Hematopoietic multipotent progenitor cell treated with erythropoietin and hydrocortisone succinate and interleukin-3 and kit ligand, for 6 days (in vitro differentiated cells): ENCODE measurements around the gene CD99.
A peak's percentile ranks its signal among the peaks of the same experiment; 100 is the strongest.
"Not testable (repeated sequence)": the region's sequence is repeated elsewhere in the genome, so short reads cannot be mapped to it uniquely, and the experiment has no call there.

ENCODE experiments used
- DNase-seq: peaks from one replicate; pipeline ENCODE4 v3.0.0-alpha.2; 2015

CD99 gene

GRCh38 chrX:2690856-2691542 lies at the start of gene CD99:
Gene CD99, plus strand, starts transcription at chrX:2691295. Its CDS starts 66 bp downstream, at chrX:2691361.
- peak; percentile 94 for DNase-seq

GRCh38 chrX:2642146-2642545 lies 48.9 kb upstream of the CD99 start:
- no peak for DNase-seq

- no peak for DNase-seq
These were observed 48.3 kb upstream of the CD99 start for GRCh38 chrX:2642791-2643190.

- no peak for DNase-seq
These were observed 47.2 kb upstream of the CD99 start for GRCh38 chrX:2643880-2644279.

GRCh38 chrX:2645563-2645962 lies 45.5 kb upstream of the CD99 start:
- no peak for DNase-seq

- DNase-seq: no peak
These were observed 43.5 kb upstream of the CD99 start for GRCh38 chrX:2647627-2648026.

GRCh38 chrX:2650037-2650436 lies 41.1 kb upstream of the CD99 start:
- DNase-seq: no peak

GRCh38 chrX:2650865-2651264 lies 40.2 kb upstream of the CD99 start:
- DNase-seq: no peak

- no peak for DNase-seq
These were observed 39.0 kb upstream of the CD99 start for GRCh38 chrX:2652106-2652505.

- DNase-seq: no peak
These were observed 36.4 kb upstream of the CD99 start for GRCh38 chrX:2654436-2655340.

- DNase-seq: no peak
These were observed 34.7 kb upstream of the CD99 start for GRCh38 chrX:2656257-2656836.

- no peak for DNase-seq
These were observed 33.5 kb upstream of the CD99 start for GRCh38 chrX:2657532-2658113.

GRCh38 chrX:2658585-2659292 lies 32.4 kb upstream of the CD99 start:
- DNase-seq: peak; percentile 34

GRCh38 chrX:2662586-2662985 lies 28.5 kb upstream of the CD99 start:
- DNase-seq: no peak

GRCh38 chrX:2664502-2664901 lies 26.6 kb upstream of the CD99 start:
- no peak for DNase-seq

- peak; percentile 23 for DNase-seq
These were observed 25.4 kb upstream of the CD99 start for GRCh38 chrX:2665387-2666304.

- no peak for DNase-seq
These were observed 24.6 kb upstream of the CD99 start for GRCh38 chrX:2666491-2666890.

- DNase-seq: no peak
These were observed 20.1 kb upstream of the CD99 start for GRCh38 chrX:2670978-2671377.

- DNase-seq: no peak
These were observed 19.0 kb upstream of the CD99 start for GRCh38 chrX:2672084-2672483.

GRCh38 chrX:2673611-2674010 lies 17.5 kb upstream of the CD99 start:
- no peak for DNase-seq

- not testable (repeated sequence) for DNase-seq
These were observed 15.4 kb upstream of the CD99 start for GRCh38 chrX:2675657-2676200.
